Measurements from ENCODE around the gene RERE. TPM values are rescaled to one million over a fixed set of nuclear protein-coding genes. Genes with fewer than 3 reads are reported as not detected.

RERE gene
- total and polyA plus RNA-seq, 2 experiments from 2014 or later, result 148 to 170 TPM

- TF ChIP-seq CREB1 (CRISPR knock-in tag; IDR thresholded peaks at IDR 0.05; ENCODE audit: low read depth) (no peak), NANOG (IDR thresholded peaks at IDR 0.05; ENCODE audit: borderline replicate concordance) (no peak)
Observed at GRCh38 chr1:8684590-8684989, 132.8 kb downstream of the RERE start (continued).

GRCh38 chr1:8682573-8682972 is 134.9 kb downstream of the RERE start:
- no peaks in the 10 kb centered on the region for H3K36me3 ChIP-seq (ENCODE audit: insufficient read depth)
- no peaks in the 10 kb centered on the region for H3F3A ChIP-seq (replicated peaks; ENCODE audit: low read depth)
- H3K9me2 ChIP-seq (ENCODE audit: insufficient read depth), result no peaks in the 10 kb centered on the region
- H3K4me3 ChIP-seq, result no peak overlapping the region
- ATAC-seq (no peak), DNase-seq (ENCODE audit: low spot score) (no peak)
- H3K4me2 ChIP-seq, result no peak overlapping the region
- H3K27ac ChIP-seq (ENCODE audit: low read depth), result no peak overlapping the region
- peaks cover 100% of the 10 kb centered on the region for H3K79me2 ChIP-seq (replicated peaks; ENCODE audit: insufficient read depth)
- H2AFZ ChIP-seq, result no peak overlapping the region
- H3K36me3 Mint-ChIP-seq (ENCODE audit: low read depth), result no peaks in the 10 kb centered on the region
- H3K27me3 ChIP-seq (ENCODE audit: insufficient read depth), result no peaks in the 10 kb centered on the region
- TF ChIP-seq ZNF462 (CRISPR knock-in tag; IDR thresholded peaks at IDR 0.05), result no peak
- H4K20me1 ChIP-seq (replicated peaks; ENCODE audit: insufficient read depth), result peaks cover 78% of the 10 kb centered on the region
- H3K4me1 ChIP-seq (ENCODE audit: insufficient read depth), result peaks cover 89% of the 10 kb centered on the region
- no peaks in the 10 kb centered on the region for H3K9me3 Mint-ChIP-seq
- H3K27me3 Mint-ChIP-seq (ENCODE audit: insufficient read depth, low read depth, poor library complexity), result peaks cover 4% of the 10 kb centered on the region
- no peak overlapping the region for H3K4me3 Mint-ChIP-seq
- H3K4me1 Mint-ChIP-seq, result peaks cover 38% of the 10 kb centered on the region
- H3K27ac Mint-ChIP-seq, result peak overlapping the region; percentile 12; the same call in 1 of the 2 replicates

GRCh38 chr1:8681911-8682310 is 135.5 kb downstream of the RERE start:
- no peak overlapping the region for H2AFZ ChIP-seq
- ATAC-seq (no peak), DNase-seq (ENCODE audit: low spot score) (no peak)
- Mint-ChIP-seq H3K27ac (peak overlapping the region; percentile 39), H3K4me1 (peaks cover 38% of the 10 kb centered on the region), H3K4me3 (no peak overlapping the region), H3K27me3 (ENCODE audit: insufficient read depth, low read depth, poor library complexity) (peaks cover 4% of the 10 kb centered on the region), H3K9me3 (no peaks in the 10 kb centered on the region), H3K36me3 (ENCODE audit: low read depth) (no peaks in the 10 kb centered on the region)
- H4K20me1 ChIP-seq (replicated peaks; ENCODE audit: insufficient read depth), result peaks cover 77% of the 10 kb centered on the region
- peak overlapping the region; percentile 41; the same call in 1 of the 2 replicates for H3K27ac ChIP-seq (ENCODE audit: low read depth)
- H3K79me2 ChIP-seq (replicated peaks; ENCODE audit: insufficient read depth), result peaks cover 100% of the 10 kb centered on the region
- no peaks in the 10 kb centered on the region for H3K36me3 ChIP-seq (ENCODE audit: insufficient read depth)
- H3K9me2 ChIP-seq (ENCODE audit: insufficient read depth), result no peaks in the 10 kb centered on the region
- no peaks in the 10 kb centered on the region for H3F3A ChIP-seq (replicated peaks; ENCODE audit: low read depth)
- H3K4me3 ChIP-seq, result no peak overlapping the region
- no peaks in the 10 kb centered on the region for H3K27me3 ChIP-seq (ENCODE audit: insufficient read depth)
- peaks cover 86% of the 10 kb centered on the region for H3K4me1 ChIP-seq (ENCODE audit: insufficient read depth)
- peak overlapping the region; percentile 13 for H3K4me2 ChIP-seq
- TF ChIP-seq REST (IDR thresholded peaks at IDR 0.05; ENCODE audit: unreplicated experiment), result no peak
